Body of pancreas (tissue), 4 donors: ENCODE measurements around the gene THADA.

Experiments
- POLR2A ChIP-seq, 3 donors: fragments of 450-650 bp; IDR thresholded peaks; one replicate each; pipeline ENCODE4 v1.6.1; 2016; ENCODE audit warnings: antibody characterized with exemption in 3 of 3, mild to moderate bottlenecking in 2 of 3
- TF ChIP-seq, protein P1 (sequence below), 7 experiments: fragments of 450-650 bp in 4 of 7; fragments of 200-600 bp in 3 of 7; sonication (generic) in 3 of 7; IDR thresholded peaks; one replicate each; pipeline ENCODE4 v1.5.1; 2016 to 2019; ENCODE audit warnings: antibody characterized with exemption in 7 of 7

DNA sequence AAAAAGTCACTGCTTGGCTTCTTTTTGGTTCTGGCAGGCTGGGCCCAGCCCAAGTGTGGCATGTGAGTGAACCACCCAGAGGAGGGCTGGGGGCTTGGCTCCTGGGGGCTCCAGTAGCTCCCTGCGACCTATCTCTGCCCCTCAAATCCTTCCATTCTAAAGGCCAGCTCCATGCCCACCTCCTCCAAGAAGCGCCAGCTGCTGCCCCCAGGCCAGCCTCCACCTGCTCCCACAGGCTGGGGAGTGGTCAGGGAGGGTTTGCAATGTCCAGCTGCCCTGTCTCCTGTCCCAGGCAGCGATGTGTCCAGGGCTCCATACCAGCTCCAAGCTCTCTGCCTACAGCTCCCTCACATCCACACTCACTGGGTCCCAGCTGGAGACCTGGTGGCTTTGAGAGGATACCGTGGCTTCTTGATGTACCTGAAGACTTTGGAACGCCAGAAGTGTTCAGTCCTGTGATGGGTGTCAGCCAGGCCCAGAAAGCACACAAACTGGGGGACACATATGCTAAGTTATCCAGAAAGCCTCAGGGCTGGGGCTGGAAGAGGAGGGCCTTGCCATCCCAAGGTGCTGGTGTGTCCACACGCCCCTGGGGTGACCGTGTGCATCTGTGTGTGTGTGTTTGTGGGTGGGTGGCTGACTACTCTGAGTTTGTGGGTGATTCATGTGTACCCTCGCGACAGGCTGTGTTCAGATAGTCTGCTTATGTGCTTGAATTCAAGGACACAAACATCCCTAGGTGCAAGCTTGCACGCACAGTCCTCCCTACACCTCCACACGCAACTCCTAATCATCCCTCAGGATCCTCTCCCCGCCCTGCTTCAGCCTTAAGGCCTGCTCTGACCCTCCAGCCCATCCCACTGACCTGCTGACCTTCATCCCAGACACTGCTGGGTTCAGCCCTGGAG is 402.8 kb downstream of the THADA start:
- TF ChIP-seq, protein P1, sequence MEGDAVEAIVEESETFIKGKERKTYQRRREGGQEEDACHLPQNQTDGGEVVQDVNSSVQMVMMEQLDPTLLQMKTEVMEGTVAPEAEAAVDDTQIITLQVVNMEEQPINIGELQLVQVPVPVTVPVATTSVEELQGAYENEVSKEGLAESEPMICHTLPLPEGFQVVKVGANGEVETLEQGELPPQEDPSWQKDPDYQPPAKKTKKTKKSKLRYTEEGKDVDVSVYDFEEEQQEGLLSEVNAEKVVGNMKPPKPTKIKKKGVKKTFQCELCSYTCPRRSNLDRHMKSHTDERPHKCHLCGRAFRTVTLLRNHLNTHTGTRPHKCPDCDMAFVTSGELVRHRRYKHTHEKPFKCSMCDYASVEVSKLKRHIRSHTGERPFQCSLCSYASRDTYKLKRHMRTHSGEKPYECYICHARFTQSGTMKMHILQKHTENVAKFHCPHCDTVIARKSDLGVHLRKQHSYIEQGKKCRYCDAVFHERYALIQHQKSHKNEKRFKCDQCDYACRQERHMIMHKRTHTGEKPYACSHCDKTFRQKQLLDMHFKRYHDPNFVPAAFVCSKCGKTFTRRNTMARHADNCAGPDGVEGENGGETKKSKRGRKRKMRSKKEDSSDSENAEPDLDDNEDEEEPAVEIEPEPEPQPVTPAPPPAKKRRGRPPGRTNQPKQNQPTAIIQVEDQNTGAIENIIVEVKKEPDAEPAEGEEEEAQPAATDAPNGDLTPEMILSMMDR (IDR thresholded peaks at IDR 0.05) = no peak
- no peak for TF ChIP-seq POLR2A (IDR thresholded peaks at IDR 0.05)
